ENCODE data around the gene UVRAG. TPM values are rescaled to one million over a fixed set of nuclear protein-coding genes. Genes with fewer than 3 reads are reported as not detected.

Gene UVRAG
- total RNA-seq, 1 experiment from 2014 or later = 13.0 TPM

GRCh38 chr11:75918331-75918730, 103.3 kb downstream of the UVRAG start:
- no peaks in the 10 kb centered on the region for H3K9me2 ChIP-seq (replicated peaks; ENCODE audit: low read length)
- no peaks in the 10 kb centered on the region for H3K9me3 ChIP-seq (ENCODE audit: low read length)
- no peak for DNase-seq
- H3K36me3 ChIP-seq (ENCODE audit: low read depth, low read length) = no peaks in the 10 kb centered on the region
- POLR2A ChIA-PET (ENCODE audit: unreplicated experiment) = no interaction called here
- H2AFZ ChIP-seq (ENCODE audit: low read length) = no peak overlapping the region
- TF ChIP-seq CTCF (conservative IDR thresholded peaks at IDR 0.05; ENCODE audit: low read depth, low read length) (no peak), EZH2 (IDR thresholded peaks at IDR 0.05; ENCODE audit: low read length, unreplicated experiment) (no peak), EZH2phosphoT487 (IDR thresholded peaks at IDR 0.05; ENCODE audit: borderline replicate concordance, low read length) (no peak)
- H3F3A ChIP-seq (ENCODE audit: low read length, unreplicated experiment) = no peaks in the 10 kb centered on the region
- no peaks in the 10 kb centered on the region for H4K20me1 ChIP-seq (ENCODE audit: low read length)
- no peak overlapping the region for H3K27ac ChIP-seq (ENCODE audit: low read length)
- no peaks in the 10 kb centered on the region for H3K27me3 ChIP-seq (ENCODE audit: low read length)
- H3K4me1 ChIP-seq (ENCODE audit: insufficient read depth, low read length) = peaks cover 3% of the 10 kb centered on the region; the same call in 1 of the 2 replicates
- no TSS peak for BruUV-seq (replicated peaks)
- no peak overlapping the region for H3K4me3 ChIP-seq (ENCODE audit: low read length)
- CTCF ChIA-PET = interaction anchor here (0.6 to 1.0 kb wide), 2 partner anchors 201 to 233 kb away, joined by 5 to 6 read pairs; no protein-coding TSS in a partner anchor
- H3K79me2 ChIP-seq (ENCODE audit: low read length) = no peaks in the 10 kb centered on the region
- H3K9ac ChIP-seq (ENCODE audit: low read length) = no peak overlapping the region
- H3K4me2 ChIP-seq (ENCODE audit: low read length) = no peak overlapping the region
- intact Hi-C loops (cut with micrococcal nuclease) = no loop called here
- no peak for ATAC-seq

GRCh38 chr11:75919525-75919924, 104.5 kb downstream of the UVRAG start:
- Histone ChIP-seq H3F3A (ENCODE audit: low read length, unreplicated experiment) (no peaks in the 10 kb centered on the region), H3K4me2 (ENCODE audit: low read length) (no peak overlapping the region), H3K27ac (ENCODE audit: low read length) (no peak overlapping the region), H3K9ac (ENCODE audit: low read length) (no peak overlapping the region), H3K27me3 (ENCODE audit: low read length) (no peaks in the 10 kb centered on the region), H3K36me3 (ENCODE audit: low read depth, low read length) (no peaks in the 10 kb centered on the region), H4K20me1 (ENCODE audit: low read length) (no peaks in the 10 kb centered on the region), H3K9me3 (ENCODE audit: low read length) (no peaks in the 10 kb centered on the region), H3K79me2 (ENCODE audit: low read length) (no peaks in the 10 kb centered on the region), H3K4me1 (ENCODE audit: insufficient read depth, low read length) (peaks cover 3% of the 10 kb centered on the region; the same call in 1 of the 2 replicates), H3K4me3 (ENCODE audit: low read length) (no peak overlapping the region), H2AFZ (ENCODE audit: low read length) (no peak overlapping the region), H3K9me2 (replicated peaks; ENCODE audit: low read length) (no peaks in the 10 kb centered on the region)
- CTCF ChIA-PET = no interaction called here
- POLR2A ChIA-PET (ENCODE audit: unreplicated experiment) = interaction anchor here (0.6 kb wide), 1 partner anchor 785 kb away, joined by 3 read pairs; no protein-coding TSS in a partner anchor
- BruUV-seq (replicated peaks) = no TSS peak
- intact Hi-C loops (cut with micrococcal nuclease) = no loop called here
- ATAC-seq (0 out of 2 replicates have a peak, but pooled peaks have one; percentile 29), DNase-seq (no peak)
- no peak for TF ChIP-seq EZH2 (IDR thresholded peaks at IDR 0.05; ENCODE audit: low read length, unreplicated experiment)
- TF ChIP-seq CTCF (conservative IDR thresholded peaks at IDR 0.05; ENCODE audit: low read depth, low read length) = no peak
- no peak for TF ChIP-seq EZH2phosphoT487 (IDR thresholded peaks at IDR 0.05; ENCODE audit: borderline replicate concordance, low read length)

GRCh38 chr11:75920848-75921247, 105.8 kb downstream of the UVRAG start:
- CTCF ChIA-PET = no interaction called here
- Histone ChIP-seq H3K9ac (ENCODE audit: low read length) (no peak overlapping the region), H3K4me2 (ENCODE audit: low read length) (no peak overlapping the region), H3K36me3 (ENCODE audit: low read depth, low read length) (no peaks in the 10 kb centered on the region), H3K9me2 (replicated peaks; ENCODE audit: low read length) (no peaks in the 10 kb centered on the region), H3K27me3 (ENCODE audit: low read length) (no peaks in the 10 kb centered on the region), H3K9me3 (ENCODE audit: low read length) (no peaks in the 10 kb centered on the region), H4K20me1 (ENCODE audit: low read length) (no peaks in the 10 kb centered on the region), H3K27ac (ENCODE audit: low read length) (peak overlapping the region; percentile 25), H3F3A (ENCODE audit: low read length, unreplicated experiment) (no peaks in the 10 kb centered on the region), H3K79me2 (ENCODE audit: low read length) (no peaks in the 10 kb centered on the region), H3K4me3 (ENCODE audit: low read length) (no peak overlapping the region), H3K4me1 (ENCODE audit: insufficient read depth, low read length) (peaks cover 17% of the 10 kb centered on the region), H2AFZ (ENCODE audit: low read length) (no peak overlapping the region)
- peak; percentile 70 for ATAC-seq
- POLR2A ChIA-PET (ENCODE audit: unreplicated experiment) = no interaction called here
- BruUV-seq (replicated peaks) = no TSS peak
- TF ChIP-seq EZH2 (IDR thresholded peaks at IDR 0.05; ENCODE audit: low read length, unreplicated experiment) (no peak), EZH2phosphoT487 (IDR thresholded peaks at IDR 0.05; ENCODE audit: borderline replicate concordance, low read length) (no peak), CTCF (conservative IDR thresholded peaks at IDR 0.05; ENCODE audit: low read depth, low read length) (no peak)
- DNase-seq = peak; percentile 37
- intact Hi-C loops (cut with micrococcal nuclease) = no loop called here

Data from PC-3 (cell line).